GM18508 (cell line): Measurements from ENCODE around the gene ADGRG2.
"Not testable (repeated sequence)": the region's sequence is repeated elsewhere in the genome, so short reads cannot be mapped to it uniquely, and the experiment has no call there.

Experiments
- ATAC-seq: cut with Tn5 transposase; IDR thresholded peaks from one replicate; pipeline ENCODE4 v1.9.1; 2021; ENCODE audit warnings: moderate number of reproducible peaks; ENCODE audit not compliant: insufficient read depth, unreplicated experiment

ADGRG2 gene

DNA sequence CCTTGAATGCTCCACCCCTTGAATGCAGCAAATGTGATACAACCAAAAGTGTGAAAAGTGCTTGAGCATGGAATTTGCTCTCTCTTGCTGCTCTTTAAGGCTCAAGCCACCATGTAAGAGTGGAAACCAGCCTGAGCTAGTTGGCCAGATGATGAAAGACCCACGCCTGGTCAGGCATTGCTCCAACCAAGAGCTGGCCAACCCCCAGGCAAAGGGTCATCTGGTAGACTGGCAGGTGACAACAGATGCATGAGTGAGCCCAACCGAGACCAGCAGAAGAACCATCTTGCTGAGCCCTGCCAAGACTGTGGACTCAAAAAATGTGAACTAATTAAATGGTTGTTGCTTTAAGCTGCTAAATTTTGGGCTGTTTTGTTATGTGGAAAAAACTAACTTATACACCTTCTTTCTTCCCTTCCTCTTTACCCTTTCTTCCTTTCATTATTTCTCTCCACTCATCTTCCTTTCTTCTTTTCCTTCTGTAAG lies 32.7 kb downstream of the ADGRG2 start:
- ATAC-seq = no peak

DNA sequence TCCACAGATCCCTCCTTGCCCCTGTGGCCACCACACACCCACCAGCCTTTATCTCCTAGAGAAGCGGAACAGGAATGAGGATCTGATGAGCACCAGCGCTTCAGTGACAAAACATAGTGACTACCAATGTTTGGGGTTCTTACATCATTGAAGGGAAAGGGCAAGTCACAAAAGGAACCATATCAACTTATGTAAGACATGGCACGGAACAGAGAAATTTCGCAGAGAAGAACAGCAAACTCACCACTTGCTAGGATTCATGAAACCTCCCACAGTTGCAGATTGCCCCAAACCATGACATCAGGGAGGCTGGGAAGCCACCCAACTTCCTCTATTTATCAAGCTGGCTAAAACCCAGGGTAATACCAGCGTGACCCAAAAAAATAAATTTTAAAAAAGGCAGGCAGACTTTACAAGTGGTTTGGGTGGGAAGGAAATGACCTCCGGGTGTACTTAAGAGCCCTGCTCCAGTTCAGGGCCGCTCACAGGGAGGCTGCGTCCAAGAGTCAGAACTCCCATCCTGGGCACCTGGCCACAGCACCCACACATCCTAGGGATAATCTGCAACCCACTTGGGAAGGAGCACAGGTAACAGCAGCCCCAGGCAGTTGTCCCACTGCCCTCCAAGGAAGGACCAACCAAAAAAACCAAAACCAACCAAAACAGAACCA lies 36.0 kb downstream of the ADGRG2 start:
- ATAC-seq = no peak

DNA sequence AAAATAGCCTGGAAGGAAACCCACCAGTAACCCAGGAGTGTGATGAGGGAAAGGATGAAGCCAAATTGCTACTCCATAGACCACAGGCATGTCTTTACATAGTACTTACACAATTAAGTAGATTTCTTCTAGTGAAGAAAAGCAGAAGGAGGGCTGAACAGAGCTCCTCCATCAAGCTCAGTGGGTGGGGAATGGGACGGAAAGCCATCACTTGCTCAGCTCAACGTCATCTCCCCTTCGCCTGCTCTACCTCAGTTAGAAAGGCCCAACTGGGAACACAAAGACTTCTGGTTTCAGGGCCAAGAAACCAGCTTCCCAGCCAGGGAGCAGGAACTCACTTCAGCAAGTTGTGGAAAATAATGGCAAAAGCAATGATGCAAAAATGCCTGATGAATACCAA lies 36.6 kb downstream of the ADGRG2 start:
- no peak for ATAC-seq

DNA sequence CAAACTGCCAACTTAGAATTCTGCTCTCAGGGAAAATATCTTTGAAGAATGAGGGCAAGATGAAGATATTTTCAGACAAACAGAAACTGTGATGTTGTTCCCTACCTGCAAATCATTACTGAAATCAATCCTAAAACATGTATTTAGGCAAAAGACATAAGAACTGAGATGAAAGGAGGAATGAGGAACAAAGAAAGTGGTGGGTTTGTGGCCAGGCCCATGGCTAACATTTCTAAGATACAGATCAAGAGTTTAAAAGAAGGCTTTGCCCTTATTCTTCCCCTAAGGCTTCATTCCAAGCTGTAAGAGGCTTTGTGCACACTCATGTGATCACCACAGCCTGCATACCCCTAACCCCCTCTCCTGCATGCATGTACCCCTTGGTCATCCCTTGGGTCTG lies 46.5 kb downstream of the ADGRG2 start:
- ATAC-seq = no peak

DNA sequence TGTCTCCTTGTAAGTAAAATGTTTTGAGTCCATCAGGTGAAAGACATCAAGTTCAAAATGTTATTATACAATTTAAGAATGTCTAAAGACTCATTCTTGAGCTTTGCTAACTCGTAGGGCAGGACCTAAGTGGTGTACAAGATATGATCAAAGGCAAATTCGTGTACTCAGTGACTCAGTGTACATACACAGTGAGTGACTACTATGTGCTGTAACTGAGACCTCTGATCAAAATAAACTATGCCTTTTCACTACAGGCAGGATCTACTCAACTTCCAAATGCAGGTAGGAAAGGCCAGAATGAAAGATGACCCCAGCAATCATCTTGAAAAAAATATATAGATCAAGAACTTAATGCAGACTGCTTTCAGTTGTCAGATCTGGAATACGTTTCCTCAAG lies 49.9 kb downstream of the ADGRG2 start:
- ATAC-seq = no peak

DNA sequence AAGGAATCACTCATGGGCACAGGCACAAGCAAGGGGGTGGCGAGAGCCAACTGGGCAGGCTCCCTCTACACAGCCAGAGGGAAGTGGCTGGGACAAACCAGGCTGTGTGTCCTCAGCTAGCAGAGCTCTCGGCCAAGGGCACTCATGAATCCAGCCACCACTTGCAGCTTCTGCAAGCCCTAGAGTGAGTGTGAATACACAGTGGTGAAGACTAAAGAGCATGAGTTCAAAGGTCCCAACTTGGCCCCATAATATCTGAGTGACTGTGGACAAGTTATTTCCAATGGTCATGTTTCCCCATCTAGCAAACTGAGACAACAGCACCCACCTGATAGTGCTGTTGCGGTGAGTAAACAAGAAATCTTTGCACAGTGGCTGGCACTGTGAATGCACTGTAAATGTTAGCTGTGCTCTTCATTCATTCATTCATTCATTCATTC lies 51.7 kb downstream of the ADGRG2 start:
- ATAC-seq = no peak

DNA sequence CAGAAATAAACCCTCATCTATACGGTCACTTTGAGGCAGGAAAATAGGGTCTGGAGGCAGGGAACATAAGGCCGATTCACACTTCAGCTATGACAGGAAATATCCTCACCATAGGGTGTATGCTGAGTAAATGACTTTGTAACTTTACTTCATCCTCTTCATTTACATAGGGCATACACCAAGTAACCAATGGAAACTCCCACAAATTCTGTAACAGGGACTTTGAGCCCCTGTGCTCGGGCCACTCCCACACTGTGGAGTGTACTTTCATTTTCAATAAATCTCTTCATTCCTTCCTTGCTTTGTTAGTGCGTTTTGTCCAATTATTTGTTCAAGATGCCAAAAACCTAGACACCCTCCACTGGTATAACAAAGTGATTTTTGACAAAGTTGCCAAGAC lies 55.3 kb downstream of the ADGRG2 start:
- not testable (repeated sequence) for ATAC-seq

DNA sequence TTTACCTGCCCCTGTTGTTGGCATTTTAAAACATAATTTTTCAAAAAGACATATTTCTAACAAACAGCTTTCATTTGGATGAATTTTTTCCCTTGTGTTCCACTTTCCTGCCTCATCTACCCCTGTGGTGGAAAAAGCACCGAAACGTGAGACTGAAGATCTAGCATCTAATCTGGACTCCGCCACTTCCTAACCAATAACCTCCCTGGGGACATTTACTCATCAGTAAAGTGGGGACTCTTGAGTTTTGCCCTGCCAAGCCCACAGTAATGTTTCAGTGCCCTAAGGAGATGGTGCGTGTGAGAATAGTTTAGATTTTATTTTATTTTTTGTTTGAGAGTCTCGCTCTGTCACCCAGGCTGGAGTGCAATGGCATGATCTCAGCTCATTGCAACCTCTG lies 56.7 kb downstream of the ADGRG2 start:
- ATAC-seq = no peak

DNA sequence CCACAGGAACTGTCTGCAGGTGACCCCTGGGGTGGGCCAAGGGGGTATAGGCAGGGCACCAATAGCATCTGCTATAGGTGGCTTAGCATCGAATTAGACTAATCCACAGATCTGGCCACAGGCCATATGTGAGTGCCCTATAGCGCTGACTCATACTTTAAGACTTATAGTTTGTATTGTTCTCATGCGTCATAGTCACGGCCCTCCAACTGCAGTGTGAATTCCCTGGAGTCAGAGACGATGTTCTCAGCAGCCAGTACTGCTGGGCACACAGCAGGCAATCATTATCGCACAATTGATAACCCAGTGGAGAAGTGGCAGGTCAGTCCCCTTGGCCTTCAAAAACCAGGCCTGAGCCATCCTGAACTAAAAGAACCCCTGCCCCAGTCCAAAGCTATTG lies 58.1 kb downstream of the ADGRG2 start:
- ATAC-seq = no peak

DNA sequence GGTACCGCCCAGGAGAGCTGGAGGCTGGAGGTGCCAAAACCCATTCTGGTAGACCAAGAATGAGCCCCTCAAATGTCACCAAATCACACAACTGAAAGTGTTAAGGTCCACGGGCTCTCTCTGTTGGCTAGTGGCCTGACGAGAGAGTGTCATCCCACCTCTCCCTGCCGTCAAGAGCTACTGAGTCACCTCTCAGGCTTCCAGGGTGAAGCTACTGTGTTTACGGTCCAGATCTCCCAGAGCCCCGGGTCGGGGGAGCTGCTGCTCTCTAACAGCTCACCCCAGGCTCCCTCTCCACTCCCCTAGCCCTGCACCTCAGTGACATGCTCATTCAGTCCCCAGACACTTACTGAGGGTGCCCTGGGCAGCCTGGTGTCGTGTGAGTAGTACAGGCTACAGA lies 59.2 kb downstream of the ADGRG2 start:
- no peak for ATAC-seq

DNA sequence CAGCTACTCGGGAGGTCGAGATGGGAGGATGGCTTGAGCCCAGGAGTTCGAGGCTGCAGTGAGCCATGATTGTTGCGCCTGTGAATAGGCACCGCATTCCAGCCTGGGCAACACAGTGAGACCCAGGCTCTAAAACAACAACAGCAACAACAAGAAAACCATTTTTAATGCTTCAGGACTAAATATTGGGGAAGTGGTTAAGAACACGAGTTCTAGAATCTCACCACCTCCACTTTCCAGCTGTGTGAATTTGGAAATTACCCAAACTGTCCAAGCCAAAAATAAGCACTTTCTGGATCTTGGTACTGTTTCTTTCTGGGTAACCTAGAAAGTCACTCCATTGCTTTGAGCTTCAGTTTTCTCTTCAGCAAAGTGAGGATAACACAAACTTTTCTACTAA lies 63.2 kb downstream of the ADGRG2 start:
- ATAC-seq = no peak

DNA sequence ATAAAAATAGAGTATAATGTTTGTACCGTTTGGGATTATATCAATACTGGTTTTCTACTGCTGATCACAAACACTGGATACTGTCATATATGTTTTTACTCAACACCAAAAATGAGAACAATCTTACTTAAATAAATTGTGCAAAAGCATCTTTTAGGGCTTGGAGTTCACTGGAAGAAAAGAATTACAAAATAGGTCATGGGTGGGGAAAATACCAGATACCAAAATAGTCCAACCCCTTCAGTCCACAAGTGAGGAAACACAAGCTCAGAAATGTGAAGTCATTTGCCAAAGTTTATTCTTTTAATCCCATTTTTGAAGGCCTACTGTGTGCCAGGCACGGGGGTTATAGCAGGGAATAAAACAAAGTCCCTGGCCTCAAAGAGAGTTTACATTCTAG lies 64.4 kb downstream of the ADGRG2 start:
- ATAC-seq = no peak

DNA sequence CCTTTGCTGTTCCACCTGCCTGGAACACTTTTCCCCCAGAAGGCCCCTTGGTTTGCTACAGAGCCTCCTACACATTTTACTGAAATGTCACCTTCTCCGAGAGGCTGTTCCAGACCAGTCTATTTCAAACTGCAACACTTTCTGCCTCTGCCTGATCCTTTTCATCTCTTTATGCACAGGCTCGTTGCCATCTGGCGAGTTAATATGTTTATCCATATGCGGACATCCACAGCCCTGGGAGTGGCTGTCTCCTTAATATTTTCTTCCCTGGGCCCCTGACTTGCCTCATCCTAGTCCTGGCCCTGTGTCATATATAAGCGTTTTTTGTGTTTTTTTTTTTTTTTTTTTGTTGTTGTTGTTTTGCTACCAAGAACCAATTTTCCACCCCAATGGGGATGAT lies 73.2 kb downstream of the ADGRG2 start:
- no peak for ATAC-seq

DNA sequence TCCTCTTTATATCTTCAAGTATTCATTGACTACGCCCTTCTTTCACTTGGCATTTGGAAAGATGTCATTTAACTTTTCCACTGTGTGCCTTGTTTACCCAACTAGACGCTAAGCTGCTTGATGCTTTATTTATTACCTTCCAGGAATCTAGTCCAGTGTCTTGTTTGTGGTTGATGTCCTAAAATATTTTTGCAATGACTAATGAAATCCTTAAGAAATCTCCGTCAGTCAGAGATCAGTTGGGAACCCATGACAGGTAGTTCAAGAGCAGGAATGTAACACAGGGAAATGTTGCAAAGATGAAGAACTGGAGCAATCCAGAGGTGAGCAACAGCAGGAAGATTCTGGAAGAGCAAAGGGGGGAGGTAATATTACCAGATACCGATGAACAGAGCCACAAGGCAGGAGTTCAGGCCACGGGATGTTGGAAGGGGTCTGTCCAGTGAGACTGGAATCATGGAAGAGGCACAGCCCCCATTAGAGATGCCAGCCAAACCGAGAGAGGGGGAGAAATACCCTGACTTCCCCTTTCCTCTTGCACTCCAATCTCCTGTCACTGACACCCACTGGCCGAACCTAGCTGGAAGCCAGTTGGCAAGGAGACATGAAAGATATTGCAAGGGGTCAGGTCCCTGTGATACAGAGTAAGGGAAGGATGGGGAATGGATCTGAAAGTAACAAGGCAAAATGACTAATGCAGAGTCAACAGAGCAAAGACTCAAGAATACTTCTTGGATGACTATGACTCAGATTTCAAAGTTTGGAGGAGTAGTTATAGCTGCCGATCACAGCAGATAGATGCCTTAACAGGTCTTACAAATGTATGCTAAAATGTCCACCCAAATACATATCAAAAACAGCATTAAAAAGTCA lies 75.7 kb downstream of the ADGRG2 start:
- no peak for ATAC-seq

DNA sequence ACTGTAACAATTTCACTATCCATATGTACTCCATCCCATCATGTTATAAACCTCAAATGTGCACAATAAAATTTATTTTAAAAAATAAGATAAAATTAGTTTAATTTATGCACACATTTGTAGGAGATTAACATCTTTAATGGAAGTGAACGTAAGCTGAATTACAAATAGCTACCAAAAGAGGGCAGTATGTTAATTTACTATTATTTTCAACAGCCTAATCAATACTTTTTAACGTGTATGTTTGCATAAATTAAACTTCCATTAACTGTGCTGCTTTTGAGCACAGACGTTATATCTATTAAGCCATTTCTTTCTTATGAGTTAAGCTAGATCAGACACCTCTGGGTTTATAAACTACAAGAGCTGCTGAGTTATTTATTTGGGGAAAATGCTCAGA lies 81.9 kb downstream of the ADGRG2 start:
- ATAC-seq = no peak

DNA sequence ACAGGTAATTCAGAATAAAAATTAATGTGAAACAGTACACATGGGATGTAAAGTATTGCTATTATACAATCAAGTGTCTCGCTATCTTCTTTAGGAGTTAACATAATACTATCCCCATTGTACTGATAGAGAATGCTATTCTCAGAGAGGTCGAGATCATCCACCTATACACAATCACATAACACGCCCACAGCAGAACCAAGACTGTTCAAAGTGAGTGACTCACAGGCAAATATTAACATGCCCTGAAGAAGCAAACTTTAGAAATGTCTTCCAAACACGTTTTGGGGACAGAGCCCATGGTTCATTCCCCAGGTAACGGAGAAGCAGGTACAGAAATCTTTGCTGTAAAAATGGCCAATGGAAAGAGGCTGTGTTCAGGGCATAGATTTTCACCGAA lies 88.2 kb downstream of the ADGRG2 start:
- ATAC-seq = no peak

DNA sequence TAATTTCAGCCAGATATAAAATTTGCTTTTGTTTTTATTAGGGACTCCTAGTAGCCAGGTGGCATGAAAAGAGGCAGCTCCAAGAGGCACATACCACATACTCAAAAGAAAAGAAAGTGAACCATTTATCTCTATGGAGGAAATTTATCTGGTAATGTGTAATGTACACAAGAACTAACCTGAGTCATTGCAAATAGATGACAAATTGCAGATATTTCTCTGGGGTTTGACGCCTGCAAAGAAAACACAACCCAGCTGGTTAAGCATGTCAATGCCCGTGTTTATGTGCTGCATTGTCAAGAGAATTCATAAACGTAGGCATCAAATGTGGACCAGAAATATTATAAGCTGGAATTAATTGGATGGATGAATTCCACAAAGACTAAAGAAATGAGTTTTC lies 91.5 kb downstream of the ADGRG2 start:
- no peak for ATAC-seq

DNA sequence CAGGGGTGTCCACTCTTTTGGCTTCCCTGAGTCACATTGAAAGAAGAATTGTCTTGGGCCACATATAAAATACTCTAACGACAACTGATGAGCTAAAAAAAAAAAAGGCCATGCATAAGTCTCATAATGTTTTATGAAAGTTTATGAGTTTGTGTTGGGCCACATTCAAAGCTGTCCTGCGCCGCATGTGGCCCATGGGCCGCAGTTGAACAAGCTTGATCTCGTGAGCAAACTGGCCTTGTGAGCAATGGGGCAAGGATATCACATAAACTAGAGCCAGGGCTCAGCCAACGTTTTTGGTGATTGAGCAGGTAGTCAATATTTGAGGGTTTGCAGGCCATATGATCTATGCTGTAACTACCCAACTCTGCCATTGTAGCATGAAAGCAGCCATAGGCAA lies 93.7 kb downstream of the ADGRG2 start:
- no peak for ATAC-seq

DNA sequence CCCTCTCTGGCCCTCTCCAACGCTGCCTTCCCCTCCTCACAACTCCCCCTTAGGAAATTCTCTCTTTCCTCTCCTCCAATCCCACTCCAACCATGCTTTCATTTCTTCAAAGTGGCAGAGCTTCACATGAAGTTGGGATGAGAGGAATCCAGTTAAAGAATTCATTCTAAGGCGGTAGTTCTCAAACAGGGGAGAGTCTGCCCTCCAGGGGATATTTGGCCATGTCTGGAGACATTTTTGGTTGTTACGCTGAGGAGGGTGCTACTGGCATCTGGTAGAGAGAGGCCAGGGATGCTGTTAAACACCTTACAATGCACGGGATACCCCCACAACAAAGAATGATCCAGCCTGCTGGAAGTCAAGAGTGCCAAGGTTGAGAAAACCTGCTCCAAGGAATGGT lies 97.9 kb downstream of the ADGRG2 start:
- ATAC-seq = no peak

DNA sequence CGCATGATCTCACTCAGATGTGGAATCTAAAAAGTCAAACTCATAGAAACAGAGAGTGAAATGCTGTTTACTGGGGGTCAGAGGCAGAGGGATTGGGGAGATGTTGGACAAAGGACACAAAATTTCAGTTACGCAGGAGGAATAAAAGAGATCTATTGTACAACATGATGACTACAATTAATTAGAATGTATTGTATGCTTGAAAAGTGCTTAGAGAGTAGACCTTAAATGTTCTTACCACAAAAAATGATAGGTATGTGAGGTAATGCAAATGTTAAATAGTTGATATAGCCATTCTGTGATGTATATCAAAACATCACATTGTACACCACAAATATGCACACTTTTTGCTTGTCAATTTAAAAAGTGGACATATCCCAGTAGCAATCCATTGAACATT lies 102.3 kb downstream of the ADGRG2 start:
- no peak for ATAC-seq

DNA sequence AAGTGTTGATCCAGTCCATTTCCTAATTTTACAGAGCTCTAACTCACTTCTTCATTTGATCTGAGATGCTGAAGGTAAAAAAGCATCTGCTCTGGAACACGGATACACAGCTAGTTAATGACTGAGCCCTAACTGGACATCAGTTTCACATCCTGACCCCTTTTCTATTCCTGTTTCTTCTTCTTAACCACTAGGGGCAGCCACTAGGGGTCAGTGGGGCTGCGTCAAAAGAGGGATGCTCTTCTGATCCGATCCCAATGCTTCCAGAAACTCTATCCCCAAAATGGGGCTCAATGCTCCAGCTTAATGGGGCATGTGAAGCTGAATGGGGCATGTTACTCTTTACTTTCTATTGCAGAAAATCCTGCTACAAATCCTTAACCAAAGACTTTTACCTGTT lies 105.0 kb downstream of the ADGRG2 start:
- no peak for ATAC-seq

DNA sequence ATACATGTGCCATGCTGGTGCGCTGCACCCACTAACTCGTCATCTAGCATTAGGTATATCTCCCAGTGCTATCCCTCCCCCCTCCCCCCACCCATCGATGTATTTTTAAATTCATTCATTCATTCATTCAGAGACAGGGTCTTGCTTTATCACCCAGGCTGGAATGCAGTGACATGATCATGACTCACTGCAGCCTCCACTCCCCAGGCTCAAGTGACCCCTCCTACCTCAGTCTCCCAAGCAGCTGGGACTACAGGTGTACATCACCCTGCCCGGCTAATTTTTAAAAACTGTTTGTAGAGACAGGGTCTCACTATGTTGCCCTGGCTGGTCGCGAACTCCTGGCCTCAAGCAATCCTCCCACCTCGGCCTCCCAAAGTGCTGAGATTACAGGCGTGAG lies 105.7 kb downstream of the ADGRG2 start:
- not testable (repeated sequence) for ATAC-seq
